Keratinocyte (primary cell): ENCODE measurements around the gene CCDC3. TPM values are rescaled to one million over a fixed set of nuclear protein-coding genes. Genes with fewer than 3 reads are reported as not detected.

Experiments
- DNase-seq: peaks from one replicate; pipeline ENCODE4 v3.0.0-alpha.2; 2011; ENCODE audit warnings: low read depth, missing footprints, low spot score
- FAIRE-seq: peaks from 2 replicates; lab custom pipeline; 2011; peaks lifted over from hg19 to GRCh38; lab: Jason Lieb, UNC
- H2AFZ ChIP-seq: 2 replicates; pipeline ENCODE4 v1.6.0; 2012; ENCODE audit warnings: low read length, control low read depth, inconsistent platforms; ENCODE audit not compliant: control insufficient read depth
- H3K27ac ChIP-seq: 2 replicates; pipeline ENCODE4 v1.5.1; 2011; ENCODE audit warnings: low read length; ENCODE audit not compliant: control insufficient read depth, insufficient read depth
- H3K27me3 ChIP-seq: 3 replicates; pipeline ENCODE4 v1.6.0; 2011; ENCODE audit warnings: low read length; ENCODE audit not compliant: control insufficient read depth, insufficient read depth; ENCODE audit errors: extremely low read depth
- H3K36me3 ChIP-seq, 2 experiments: 2 replicates in 1 of 2; 3 replicates in 1 of 2; pipeline ENCODE4 v1.5.1; 2011; ENCODE audit warnings: low read length in 2 of 2, mild to moderate bottlenecking in 1 of 2; ENCODE audit not compliant: control insufficient read depth in 2 of 2, insufficient read depth in 2 of 2; ENCODE audit errors: extremely low read depth in 1 of 2
- H3K4me1 ChIP-seq: 3 replicates; pipeline ENCODE4 v1.5.1; 2011; ENCODE audit warnings: low read length; ENCODE audit not compliant: control insufficient read depth, insufficient read depth; ENCODE audit errors: extremely low read depth
- H3K4me2 ChIP-seq: 3 replicates; pipeline ENCODE4 v1.6.0; 2011; ENCODE audit warnings: low read depth, low read length; ENCODE audit not compliant: control insufficient read depth, insufficient read depth; ENCODE audit errors: extremely low read depth
- H3K4me3 ChIP-seq, 3 experiments: fragments of 200-600 bp in 1 of 3; sonication (generic) in 1 of 3; 2 replicates in 2 of 3; 3 replicates in 1 of 3; pipeline ENCODE4 v1.5.1; 2011 to 2016; ENCODE audit warnings: low read length in 3 of 3, mild to moderate bottlenecking in 3 of 3, control low read depth in 2 of 3, inconsistent platforms in 1 of 3, low read depth in 1 of 3, mixed read lengths in 1 of 3, mixed run types in 1 of 3, moderate library complexity in 1 of 3; ENCODE audit not compliant: control insufficient read depth in 2 of 3, insufficient read depth in 2 of 3; ENCODE audit errors: extremely low read depth in 1 of 3
- H3K79me2 ChIP-seq: 2 replicates; pipeline ENCODE4 v1.6.0; 2012; ENCODE audit warnings: low read length; ENCODE audit not compliant: control insufficient read depth, insufficient read depth
- H3K9ac ChIP-seq: 3 replicates; pipeline ENCODE4 v1.6.0; 2011; ENCODE audit warnings: low read length; ENCODE audit not compliant: control insufficient read depth, insufficient read depth; ENCODE audit errors: extremely low read depth
- H3K9me1 ChIP-seq: 3 replicates; pipeline ENCODE4 v1.6.0; 2011; ENCODE audit warnings: low read length; ENCODE audit not compliant: control insufficient read depth, insufficient read depth; ENCODE audit errors: extremely low read depth
- H3K9me3 ChIP-seq: 2 replicates; pipeline ENCODE4 v1.5.1; 2012; ENCODE audit warnings: low read depth, low read length; ENCODE audit not compliant: control insufficient read depth
- H4K20me1 ChIP-seq: 3 replicates; pipeline ENCODE4 v1.6.0; 2011; ENCODE audit warnings: low read length; ENCODE audit not compliant: control insufficient read depth, insufficient read depth; ENCODE audit errors: extremely low read depth
- EZH2 ChIP-seq: IDR thresholded peaks from one replicate; pipeline ENCODE4 v1.6.1; 2012; ENCODE audit warnings: inconsistent platforms, mild to moderate bottlenecking, low read length, moderate library complexity
- dilution Hi-C: fragments of 300-500 bp; cut with MboI; formaldehyde crosslinking; loops from one replicate; pipeline ENCODE4 v1.7.0; 2020; ENCODE audit warnings: low sequenced_read_pairs; ENCODE audit not compliant: extremely low pct_ligation_motif_present
- polyA plus RNA-seq, 5 experiments: library from polyadenylated mRNA; depleted of rRNA in 3 of 5; stranded (reverse) in 3 of 5; stranded (forward) in 1 of 5; unstranded in 1 of 5; fragments of >200 nt; gene quantifications; 1 replicate in 1 of 5; 2 replicates in 3 of 5; 3 replicates in 1 of 5; pipeline versions ENCODE4 v1.2.1 to v1.2.3, GENCODE V29; 2011 to 2012; ENCODE audit warnings: missing spikeins in 2 of 5, low read depth in 1 of 5, low replicate concordance in 1 of 5
- TF ChIP-seq, protein P1 (sequence below), 3 experiments: IDR thresholded peaks in 1 of 3; conservative IDR thresholded peaks in 1 of 3; optimal IDR thresholded peaks in 1 of 3; 2 replicates in 2 of 3; 3 replicates in 1 of 3; pipeline versions ENCODE3 to v1.5.1; 2011; ENCODE audit warnings: low read length in 3 of 3, mild to moderate bottlenecking in 3 of 3, moderate library complexity in 2 of 3, control low read depth in 1 of 3, inconsistent platforms in 1 of 3; ENCODE audit not compliant: insufficient read depth in 2 of 3; ENCODE audit errors: extremely low read depth in 1 of 3

CCDC3 gene
- polyA plus RNA-seq, 1 donor (not counting 4 experiments of a cell fraction or from before 2014, with no cell fraction given), result 0.39 TPM

DNA sequence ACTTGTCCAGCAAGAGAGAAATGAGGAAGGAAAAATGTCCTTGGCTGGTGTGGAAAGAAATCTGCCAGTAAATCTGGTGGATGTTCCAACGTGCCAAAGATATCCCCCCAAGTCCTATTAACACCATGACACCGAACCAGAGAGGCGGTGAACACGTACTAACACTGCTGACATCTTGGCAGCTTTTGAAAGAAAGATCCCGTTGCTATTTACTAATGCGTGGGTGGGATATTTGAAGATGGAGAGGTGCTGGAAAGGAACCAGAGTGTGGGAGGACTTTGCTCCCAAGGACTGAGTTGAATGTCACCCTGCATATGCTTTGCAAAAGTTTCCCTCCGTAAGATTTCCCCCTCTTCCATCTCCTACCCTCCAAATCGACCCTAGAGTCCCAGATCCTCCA lies 7.9 kb downstream of the CCDC3 start:
- H3K9ac ChIP-seq, result no peak overlapping the region
- no peaks in the 10 kb centered on the region for H3K79me2 ChIP-seq
- no peaks in the 10 kb centered on the region for H3K27me3 ChIP-seq
- no peak overlapping the region for H2AFZ ChIP-seq
- no peaks in the 10 kb centered on the region for H3K4me1 ChIP-seq
- FAIRE-seq (no peak), DNase-seq (no peak)
- H3K9me1 ChIP-seq, result no peaks in the 10 kb centered on the region
- H3K9me3 ChIP-seq, result no peaks in the 10 kb centered on the region
- no peak overlapping the region for H3K27ac ChIP-seq
- H3K4me2 ChIP-seq, result no peak overlapping the region
- dilution Hi-C loops, result no loop called here
- no peak overlapping the region for H3K4me3 ChIP-seq
- H4K20me1 ChIP-seq, result no peaks in the 10 kb centered on the region
- H3K36me3 ChIP-seq, result no peaks in the 10 kb centered on the region
- TF ChIP-seq, protein P1, sequence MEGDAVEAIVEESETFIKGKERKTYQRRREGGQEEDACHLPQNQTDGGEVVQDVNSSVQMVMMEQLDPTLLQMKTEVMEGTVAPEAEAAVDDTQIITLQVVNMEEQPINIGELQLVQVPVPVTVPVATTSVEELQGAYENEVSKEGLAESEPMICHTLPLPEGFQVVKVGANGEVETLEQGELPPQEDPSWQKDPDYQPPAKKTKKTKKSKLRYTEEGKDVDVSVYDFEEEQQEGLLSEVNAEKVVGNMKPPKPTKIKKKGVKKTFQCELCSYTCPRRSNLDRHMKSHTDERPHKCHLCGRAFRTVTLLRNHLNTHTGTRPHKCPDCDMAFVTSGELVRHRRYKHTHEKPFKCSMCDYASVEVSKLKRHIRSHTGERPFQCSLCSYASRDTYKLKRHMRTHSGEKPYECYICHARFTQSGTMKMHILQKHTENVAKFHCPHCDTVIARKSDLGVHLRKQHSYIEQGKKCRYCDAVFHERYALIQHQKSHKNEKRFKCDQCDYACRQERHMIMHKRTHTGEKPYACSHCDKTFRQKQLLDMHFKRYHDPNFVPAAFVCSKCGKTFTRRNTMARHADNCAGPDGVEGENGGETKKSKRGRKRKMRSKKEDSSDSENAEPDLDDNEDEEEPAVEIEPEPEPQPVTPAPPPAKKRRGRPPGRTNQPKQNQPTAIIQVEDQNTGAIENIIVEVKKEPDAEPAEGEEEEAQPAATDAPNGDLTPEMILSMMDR (optimal IDR thresholded peaks at IDR 0.05 in 1 of 3, IDR thresholded peaks at IDR 0.05 in 1 of 3, conservative IDR thresholded peaks at IDR 0.05 in 1 of 3; ENCODE audit: extremely low read depth in 1 of 3, insufficient read depth in 2 of 3, low read length in 3 of 3), result no peak
- TF ChIP-seq EZH2, result no peak

DNA sequence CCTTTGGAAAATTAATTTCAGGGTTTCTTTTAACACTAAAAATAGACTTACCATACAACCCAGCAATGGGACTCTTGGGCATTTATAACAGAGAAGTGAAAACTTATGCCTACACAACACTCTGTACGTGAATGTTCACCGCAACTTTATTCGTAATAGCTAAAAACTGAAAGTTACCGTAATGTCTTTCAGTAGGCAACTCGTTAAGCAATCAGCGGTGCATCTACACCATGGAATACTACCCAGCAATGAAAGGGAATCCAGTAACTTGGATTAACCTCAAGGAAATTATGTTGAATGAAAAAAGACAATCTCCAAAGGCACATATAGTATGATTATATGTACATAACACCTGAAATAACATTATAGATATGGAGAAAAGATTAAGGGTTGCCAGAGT lies 16.2 kb downstream of the CCDC3 start:
- dilution Hi-C loops, result loop anchor here (10.0 kb wide), 1 partner anchor 89 kb away; no protein-coding TSS in a partner anchor
- no peak for FAIRE-seq
- TF ChIP-seq, protein P1 (optimal IDR thresholded peaks at IDR 0.05 in 1 of 3, IDR thresholded peaks at IDR 0.05 in 1 of 3, conservative IDR thresholded peaks at IDR 0.05 in 1 of 3; ENCODE audit: extremely low read depth in 1 of 3, insufficient read depth in 2 of 3, low read length in 3 of 3), result no peak
- TF ChIP-seq EZH2, result no peak
- no peaks in the 10 kb centered on the region for H3K36me3 ChIP-seq
- DNase-seq, result no peak
- H3K4me1 ChIP-seq, result peaks cover 9% of the 10 kb centered on the region
- no peaks in the 10 kb centered on the region for H3K27me3 ChIP-seq
- no peak overlapping the region for H2AFZ ChIP-seq
- H3K9me1 ChIP-seq, result no peaks in the 10 kb centered on the region
- no peaks in the 10 kb centered on the region for H3K79me2 ChIP-seq
- no peak overlapping the region for H3K4me2 ChIP-seq
- no peak overlapping the region for H3K9ac ChIP-seq
- H3K27ac ChIP-seq, result no peak overlapping the region
- no peaks in the 10 kb centered on the region for H3K9me3 ChIP-seq
- no peaks in the 10 kb centered on the region for H4K20me1 ChIP-seq
- no peak overlapping the region for H3K4me3 ChIP-seq
